ENCODE measurements around the gene KIAA0040. TPM values are rescaled to one million over a fixed set of nuclear protein-coding genes. Genes with fewer than 3 reads are reported as not detected.

The KIAA0040 gene
- total RNA-seq, 1 experiment from 2014 or later = 5.0 TPM

GRCh38 chr1:175166746-175167145 is 25.8 kb downstream of the KIAA0040 start:
- no peak overlapping the region for H2BK12ac ChIP-seq (ENCODE audit: insufficient read length, low read depth, low read length)
- no peak overlapping the region for H3K4me2 ChIP-seq (ENCODE audit: insufficient read depth, insufficient read length, low read length)
- H2AFZ ChIP-seq (ENCODE audit: low read length) = no peak overlapping the region
- Mint-ChIP-seq H3K4me1 (peaks cover 2 to 4% of the 10 kb centered on the region in 2 experiments; a peak in 2 of 4 replicates), H3K27ac (no peak overlapping the region), H3K27me3 (ENCODE audit: low read depth) (no peaks in the 10 kb centered on the region), H3K9me3 (no peaks in the 10 kb centered on the region), H3K36me3 (ENCODE audit: insufficient read depth in 1 of 3, low read depth in 3 of 3) (peaks cover 0 to 3% (median 0%) of the 10 kb centered on the region in 3 experiments; a peak in 3 of 7 replicates), H3K4me3 (no peak overlapping the region)
- no peak overlapping the region for H2BK20ac ChIP-seq (ENCODE audit: low read depth, low read length, poor library complexity, severe bottlenecking)
- H2BK120ac ChIP-seq (ENCODE audit: low read depth, low read length, poor library complexity, severe bottlenecking) = no peak overlapping the region
- no peak overlapping the region for H3T11ph ChIP-seq (ENCODE audit: low read length)
- H3K14ac ChIP-seq (ENCODE audit: insufficient read depth, low read length) = no peak overlapping the region
- no peaks in the 10 kb centered on the region for H4K20me1 ChIP-seq (ENCODE audit: control insufficient read depth, insufficient read depth, insufficient read length)
- H3K18ac ChIP-seq (ENCODE audit: insufficient read length, low read depth, low read length) = no peak overlapping the region
- no peak overlapping the region for H2BK5ac ChIP-seq (ENCODE audit: insufficient read length, low read length)
- H3K9me3 ChIP-seq (ENCODE audit: control insufficient read depth, low read depth, low read length) = no peaks in the 10 kb centered on the region
- no peak overlapping the region for H3K27ac ChIP-seq (ENCODE audit: insufficient read length, low read depth, low read length)
- H2AK5ac ChIP-seq (ENCODE audit: insufficient read length, low read length) = no peak overlapping the region
- no peak overlapping the region for H4K8ac ChIP-seq (replicated peaks; ENCODE audit: insufficient read length, low read depth, low read length)
- H3K4me1 ChIP-seq (ENCODE audit: insufficient read depth, low read length) = no peaks in the 10 kb centered on the region
- no peak overlapping the region for H3K56ac ChIP-seq (ENCODE audit: insufficient read length, low read depth, low read length)
- H3K23ac ChIP-seq (ENCODE audit: insufficient read length, low read depth, low read length) = no peak overlapping the region
- no peak for DNase-seq
- no CpG with 5 or more reads among the region's 5 CpGs for WGBS (ENCODE audit: extremely low coverage, insufficient read length, low lambda C conversion rate)
- no peak overlapping the region for H4K91ac ChIP-seq (ENCODE audit: insufficient read length, low read depth, low read length)
- TF ChIP-seq CTCF (conservative IDR thresholded peaks at IDR 0.05) = no peak
- no peak overlapping the region for H4K5ac ChIP-seq (ENCODE audit: insufficient read length, low read depth, low read length)
- no peaks in the 10 kb centered on the region for H3K79me1 ChIP-seq (ENCODE audit: insufficient read depth, low read depth, low read length, poor library complexity, severe bottlenecking)
- no peaks in the 10 kb centered on the region for H3K79me2 ChIP-seq (ENCODE audit: insufficient read depth, low read length)
- no peaks in the 10 kb centered on the region for H3K27me3 ChIP-seq (ENCODE audit: insufficient read depth, low read length)
- no peak overlapping the region for H2BK15ac ChIP-seq (ENCODE audit: low read depth, low read length)
- no peaks in the 10 kb centered on the region for H3K23me2 ChIP-seq (ENCODE audit: insufficient read length, low read depth, low read length, poor library complexity, severe bottlenecking)
- H3K4ac ChIP-seq (ENCODE audit: low read depth, low read length) = no peak overlapping the region
- H3K9ac ChIP-seq (ENCODE audit: extremely low read depth, insufficient read length, low read length) = no peak overlapping the region

All from H9 (cell line).